Gastrocnemius medialis (tissue), 4 donors: Measurements from ENCODE around the gene SSR1. TPM values are rescaled to one million over a fixed set of nuclear protein-coding genes. Genes with fewer than 3 reads are reported as not detected.
A peak's percentile ranks its signal among the peaks of the same experiment; 100 is the strongest.

ENCODE experiments used
- ATAC-seq, 2 donors: fragments of 150-250 bp; one replicate each; pipeline ENCODE4 v1.9.1; 2016
- DNase-seq, 2 donors: peaks; one replicate each; pipeline ENCODE4 v3.0.0-alpha.2; 2019
- H3K27ac ChIP-seq, 4 donors: fragments of 200-600 bp; sonication (generic); 1 replicate in 1 of 4; 2 replicates in 3 of 4; pipeline ENCODE4 v1.5.1; 2016 to 2018; ENCODE audit warnings: mild to moderate bottlenecking in 2 of 4, moderate library complexity in 1 of 4
- H3K27me3 ChIP-seq, 3 donors: fragments of 200-600 bp; sonication (generic) in 2 of 3; 1 replicate in 1 of 3; 2 replicates in 2 of 3; pipeline versions ENCODE4 v1.5.1 to v1.6.0; 2016 to 2019; ENCODE audit warnings: mild to moderate bottlenecking in 1 of 3, moderate library complexity in 1 of 3
- H3K36me3 ChIP-seq, 2 donors: fragments of 200-600 bp; sonication (generic) in 1 of 2; one replicate each; pipeline ENCODE4 v1.5.1; 2017 to 2018
- H3K4me1 ChIP-seq, 2 donors: fragments of 200-600 bp; sonication (generic) in 1 of 2; one replicate each; pipeline ENCODE4 v1.5.1; 2016 to 2017; ENCODE audit warnings: mild to moderate bottlenecking in 2 of 2
- H3K4me3 ChIP-seq, 4 donors: fragments of 200-600 bp; sonication (generic) in 3 of 4; 1 replicate in 1 of 4; 2 replicates in 3 of 4; pipeline ENCODE4 v1.5.1; 2016 to 2019; ENCODE audit warnings: mild to moderate bottlenecking in 2 of 4
- H3K9me3 ChIP-seq, 3 donors: fragments of 200-600 bp; sonication (generic) in 2 of 3; 1 replicate in 1 of 3; 2 replicates in 2 of 3; pipeline ENCODE4 v1.5.1; 2016 to 2019
- CTCF ChIP-seq, 5 experiments: fragments of 450-650 bp in 3 of 5; fragments of 200-600 bp in 2 of 5; sonication (generic) in 2 of 5; IDR thresholded peaks in 4 of 5; conservative IDR thresholded peaks in 1 of 5; 1 replicate in 4 of 5; 2 replicates in 1 of 5; pipeline ENCODE4 v1.5.1; 2016 to 2019; ENCODE audit warnings: antibody characterized with exemption in 5 of 5, mild to moderate bottlenecking in 3 of 5, moderate library complexity in 3 of 5
- POLR2A ChIP-seq, 2 donors: fragments of 450-650 bp; IDR thresholded peaks; one replicate each; pipeline ENCODE4 v1.6.1; 2017; ENCODE audit warnings: antibody characterized with exemption in 2 of 2, mild to moderate bottlenecking in 2 of 2, moderate library complexity in 2 of 2
- in situ Hi-C, 4 donors: fragments of 200-750 bp; cut with MboI; loops; one replicate each; pipeline versions ENCODE4 v1.15.0 to v1.8.0; 2017; ENCODE audit warnings: low sequenced_read_pairs in 4 of 4
- intact Hi-C: fragments of 100-400 bp; cut with DNase I; formaldehyde crosslinking; loops from one replicate; pipeline ENCODE4 v1.15.1; 2023; ENCODE audit warnings: low total_unique reads
- total RNA-seq, 4 donors: library from RNA; depleted of rRNA; stranded (reverse); fragments of >200 nt; gene quantifications; one replicate each; pipeline versions ENCODE4 v1.1.0 to v1.2.3, GENCODE V29; 2016

SSR1 gene
- total RNA-seq, 4 donors from 2014 or later: 11.8 to 36.8 (median 18.6) TPM

- Histone ChIP-seq H3K36me3 (peaks cover 0 to 4% of the 10 kb centered on the region in 2 donors), H3K4me1 (peaks cover 32 to 37% of the 10 kb centered on the region in 2 donors), H3K27me3 (no peaks in the 10 kb centered on the region), H3K9me3 (no peaks in the 10 kb centered on the region), H3K4me3 (no peak overlapping the region), H3K27ac (peak overlapping the region; percentile 63 to 75 (median 66))
- in situ Hi-C loops (loop anchor here (25.0 kb wide), 3 partner anchors 302 to 552 kb away; no protein-coding TSS in a partner anchor), intact Hi-C loops (loop anchor here (1.0 to 5.0 kb wide), 5 partner anchors 97 to 515 kb away; no protein-coding TSS in a partner anchor)
- ATAC-seq: peak; percentile 63 to 82
- no peak for TF ChIP-seq POLR2A (IDR thresholded peaks at IDR 0.05)
- peak; percentile 73 to 80 (median 77) for TF ChIP-seq CTCF (IDR thresholded peaks at IDR 0.05 in 4 of 5, conservative IDR thresholded peaks at IDR 0.05 in 1 of 5)
- DNase-seq: peak; percentile 82 to 95
Measured at GRCh38 chr6:7238900-7239589, 74.0 kb downstream of the SSR1 start.

- no peak for DNase-seq
- Histone ChIP-seq H3K9me3 (no peaks in the 10 kb centered on the region), H3K4me1 (peaks cover 32% of the 10 kb centered on the region in 2 donors), H3K27me3 (no peaks in the 10 kb centered on the region), H3K4me3 (no peak overlapping the region), H3K36me3 (peaks cover 0 to 4% of the 10 kb centered on the region in 2 donors), H3K27ac (peak overlapping the region; percentile 59 to 75 (median 63))
- in situ Hi-C loops: loop anchor here (25.0 kb wide), 3 partner anchors 301 to 551 kb away; no protein-coding TSS in a partner anchor
- no peak for TF ChIP-seq POLR2A (IDR thresholded peaks at IDR 0.05)
- intact Hi-C loops: loop anchor here (5.0 kb wide), 4 partner anchors 96 to 311 kb away; no protein-coding TSS in a partner anchor
- ATAC-seq: no peak
Measured at GRCh38 chr6:7238526-7238899, 74.5 kb downstream of the SSR1 start.

GRCh38 chr6:7237653-7238188 is 75.3 kb downstream of the SSR1 start:
- no peak for TF ChIP-seq CTCF (IDR thresholded peaks at IDR 0.05 in 4 of 5, conservative IDR thresholded peaks at IDR 0.05 in 1 of 5)
- no peak for TF ChIP-seq POLR2A (IDR thresholded peaks at IDR 0.05)
- in situ Hi-C loops (loop anchor here (25.0 kb wide), 3 partner anchors 300 to 550 kb away; no protein-coding TSS in a partner anchor), intact Hi-C loops (loop anchor here (5.0 kb wide), 4 partner anchors 95 to 310 kb away; no protein-coding TSS in a partner anchor)
- no peak for DNase-seq
- H3K27me3 ChIP-seq: no peaks in the 10 kb centered on the region
- H3K4me3 ChIP-seq: no peak overlapping the region
- peaks cover 25 to 29% of the 10 kb centered on the region in 2 donors for H3K4me1 ChIP-seq
- no peak for ATAC-seq
- peak overlapping the region in 1 of 4 donors; percentile 75 for H3K27ac ChIP-seq
- no peaks in the 10 kb centered on the region for H3K9me3 ChIP-seq
- H3K36me3 ChIP-seq: peaks cover 0 to 4% of the 10 kb centered on the region in 2 donors

- H3K4me3 ChIP-seq: no peak overlapping the region
- DNase-seq (peak in 1 of 2 donors; percentile 59), ATAC-seq (peak; percentile 59 to 78)
- in situ Hi-C loops: loop anchor here (25.0 kb wide), 3 partner anchors 299 to 549 kb away; no protein-coding TSS in a partner anchor
- H3K9me3 ChIP-seq: no peaks in the 10 kb centered on the region
- H3K4me1 ChIP-seq: peaks cover 18 to 29% of the 10 kb centered on the region in 2 donors
- peak overlapping the region; percentile 72 to 77 (median 76) for H3K27ac ChIP-seq
- intact Hi-C loops: loop anchor here (5.0 kb wide), 4 partner anchors 94 to 309 kb away; no protein-coding TSS in a partner anchor
- TF ChIP-seq CTCF (IDR thresholded peaks at IDR 0.05 in 4 of 5, conservative IDR thresholded peaks at IDR 0.05 in 1 of 5) (no peak), POLR2A (IDR thresholded peaks at IDR 0.05) (no peak)
- no peaks in the 10 kb centered on the region for H3K27me3 ChIP-seq
- H3K36me3 ChIP-seq: peaks cover 0 to 9% of the 10 kb centered on the region in 2 donors
Measured at GRCh38 chr6:7236306-7237209, 76.4 kb downstream of the SSR1 start.
